GM18511 (cell line): ENCODE data around the gene BIN1.

Experiments used
- ATAC-seq: cut with Tn5 transposase; IDR thresholded peaks from one replicate; pipeline ENCODE4 v1.9.1; 2021; ENCODE audit warnings: mild to moderate bottlenecking, moderate library complexity; ENCODE audit not compliant: unreplicated experiment

BIN1 gene

DNA sequence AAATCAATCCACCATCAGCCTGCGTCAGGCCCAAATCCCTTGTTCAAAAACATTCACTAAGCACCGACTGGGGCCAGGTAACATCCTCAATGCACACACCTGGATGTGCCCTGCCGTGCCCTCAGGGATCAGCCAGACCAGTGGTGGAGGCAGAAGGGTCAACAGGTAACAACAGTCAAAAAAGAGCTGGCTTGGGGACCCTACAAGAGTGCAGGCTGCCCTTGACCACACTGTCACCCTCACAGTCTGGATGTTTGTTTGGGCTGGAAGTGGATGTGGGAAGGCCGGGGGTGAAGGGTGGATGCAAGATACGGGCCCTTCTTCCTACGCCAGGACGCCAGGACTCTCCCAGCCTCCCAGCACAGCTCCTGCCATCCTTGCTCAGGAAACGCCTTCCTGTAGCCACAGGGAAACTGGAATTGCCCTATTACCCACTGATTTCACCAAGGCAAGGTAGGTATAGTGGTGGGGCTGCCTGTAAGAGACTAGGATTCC lies 2.7 kb downstream of the BIN1 start:
- ATAC-seq, result no peak

- ATAC-seq, result no peak
These were observed 3.5 kb downstream of the BIN1 start for GRCh38 chr2:127103243-127104165.

DNA sequence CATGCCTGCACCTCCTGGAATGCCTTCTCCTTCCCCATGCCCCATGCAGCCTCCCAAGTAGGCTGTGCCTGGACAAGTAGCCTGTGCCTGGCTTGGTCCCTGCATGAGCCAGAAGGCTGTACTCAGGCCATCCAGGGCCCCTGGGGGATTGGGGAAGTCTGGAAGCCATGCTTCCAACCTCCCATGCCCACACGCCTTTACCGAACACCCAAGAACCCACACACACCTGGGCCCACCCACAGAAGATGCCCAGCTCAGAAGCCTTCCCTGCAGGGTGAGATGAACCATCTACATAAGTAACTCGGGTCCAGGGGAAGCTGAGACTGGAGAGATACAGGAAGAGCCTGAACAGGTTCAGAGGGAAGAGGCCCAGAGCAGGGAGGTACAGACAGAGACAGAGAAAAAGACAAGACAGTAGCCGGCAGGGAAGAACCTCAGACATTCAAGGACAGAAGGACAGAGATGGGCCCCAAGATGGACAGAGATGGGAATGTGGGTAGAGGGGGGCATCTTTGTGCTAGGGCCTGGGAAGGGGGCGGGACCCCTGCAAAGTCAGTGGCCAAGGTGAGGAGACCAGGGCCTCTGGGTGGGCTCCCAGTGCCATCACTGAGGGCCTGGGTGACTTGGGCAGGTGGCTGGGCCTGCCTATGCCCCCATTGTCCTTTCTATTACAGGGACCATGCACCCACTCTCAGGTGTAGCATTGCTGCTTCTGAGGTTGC lies 4.3 kb downstream of the BIN1 start:
- no peak for ATAC-seq

DNA sequence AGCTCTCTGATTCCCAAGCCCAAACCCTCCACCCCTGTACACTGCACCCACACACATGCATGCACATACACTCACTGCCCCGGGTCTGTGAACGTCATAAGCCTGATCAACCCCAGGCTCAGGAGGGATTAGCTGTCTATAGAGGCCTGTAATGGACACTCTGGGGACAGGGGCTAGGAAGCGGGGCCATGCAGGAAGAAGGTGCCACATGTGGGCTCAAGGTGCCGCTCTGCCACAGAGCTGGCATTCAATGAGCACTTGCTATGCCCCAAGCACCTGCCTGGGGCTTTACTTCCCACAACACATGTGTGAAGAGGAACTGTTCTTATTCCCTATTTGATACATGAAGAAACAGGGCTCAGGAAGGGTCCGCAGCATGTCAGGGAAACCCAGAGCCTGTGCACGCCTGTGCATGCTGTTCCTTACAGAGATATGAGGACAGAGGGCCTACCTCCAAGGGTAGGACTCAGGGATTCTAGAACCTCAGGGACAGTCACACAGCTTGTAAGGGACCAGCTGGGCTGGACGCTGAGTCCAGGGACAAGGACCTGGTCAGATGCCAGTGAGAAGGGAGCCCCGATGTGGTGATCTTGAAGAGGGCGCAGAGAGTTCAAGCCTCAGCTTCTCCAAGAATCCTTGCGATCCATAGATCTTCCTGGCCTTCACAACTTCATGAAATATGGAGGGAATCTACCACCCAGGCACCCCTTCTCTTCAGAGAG lies 5.0 kb downstream of the BIN1 start:
- ATAC-seq, result no peak

GRCh38 chr2:127101048-127101611 lies 5.8 kb downstream of the BIN1 start:
- no peak for ATAC-seq

- no peak for ATAC-seq
These were observed 6.5 kb downstream of the BIN1 start for GRCh38 chr2:127100251-127101047.

DNA sequence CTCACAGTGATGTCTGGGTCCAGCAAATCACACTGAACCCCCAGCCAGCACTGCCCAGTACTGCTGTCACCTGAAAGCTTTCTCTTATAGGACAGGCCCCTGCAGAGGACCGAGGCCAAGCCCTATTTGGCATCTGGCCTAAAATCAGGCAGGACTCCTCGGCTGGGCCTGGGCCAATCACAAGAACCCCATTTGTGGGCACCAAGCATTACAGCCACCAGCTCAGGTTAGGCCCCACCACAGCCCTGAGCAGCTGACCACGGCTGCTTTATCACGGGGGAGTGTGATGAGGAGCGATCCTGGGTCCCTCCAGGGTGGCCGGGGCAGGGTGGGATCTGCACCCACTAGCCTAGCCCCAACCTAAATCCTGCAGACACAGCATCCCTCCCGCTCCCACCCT lies 8.2 kb downstream of the BIN1 start:
- no peak for ATAC-seq

DNA sequence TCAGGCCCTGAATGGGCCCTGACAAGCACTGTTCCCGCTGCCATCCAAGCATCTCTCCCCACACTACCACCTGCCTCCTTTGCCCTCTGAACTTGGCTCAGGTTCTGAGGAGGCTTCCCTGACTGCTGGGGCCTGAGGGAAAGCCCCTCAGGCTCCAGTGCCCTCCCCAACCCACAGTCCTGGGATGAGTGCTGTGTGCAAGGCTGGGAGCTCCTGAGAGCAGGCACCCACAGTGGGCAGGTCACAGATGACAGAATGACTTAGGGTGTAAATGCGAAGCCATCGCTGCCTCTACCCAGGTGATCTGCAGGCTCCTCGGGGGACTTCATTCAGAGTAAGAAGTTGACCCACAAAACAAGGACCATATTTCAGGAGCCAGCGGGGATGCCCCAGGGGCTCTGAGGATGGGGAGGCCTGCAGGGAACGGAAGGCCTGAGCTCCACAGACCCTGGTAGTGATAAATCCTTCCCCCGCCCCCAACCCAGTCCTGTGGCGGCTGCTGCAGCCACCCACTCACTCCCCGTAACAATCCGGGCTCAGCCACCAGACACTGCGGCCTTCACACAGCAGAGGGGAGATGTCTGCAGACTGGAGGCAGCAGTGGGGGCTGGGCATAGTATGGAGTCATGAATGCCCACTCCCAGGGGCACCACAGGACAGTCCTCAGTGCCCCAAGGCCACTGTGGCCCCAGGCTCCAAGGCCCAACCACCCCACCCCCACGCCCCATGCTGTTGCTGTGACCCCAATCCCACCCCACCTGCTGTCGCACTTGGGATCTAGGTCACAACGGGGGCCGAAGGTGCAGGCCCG lies 8.9 kb downstream of the BIN1 start:
- no peak for ATAC-seq

- ATAC-seq, result no peak
These were observed 9.5 kb downstream of the BIN1 start for GRCh38 chr2:127097471-127097765.

GRCh38 chr2:127096718-127097470 lies 10.1 kb downstream of the BIN1 start:
- ATAC-seq, result no peak

GRCh38 chr2:127096280-127096679 lies 10.7 kb downstream of the BIN1 start:
- ATAC-seq, result no peak

DNA sequence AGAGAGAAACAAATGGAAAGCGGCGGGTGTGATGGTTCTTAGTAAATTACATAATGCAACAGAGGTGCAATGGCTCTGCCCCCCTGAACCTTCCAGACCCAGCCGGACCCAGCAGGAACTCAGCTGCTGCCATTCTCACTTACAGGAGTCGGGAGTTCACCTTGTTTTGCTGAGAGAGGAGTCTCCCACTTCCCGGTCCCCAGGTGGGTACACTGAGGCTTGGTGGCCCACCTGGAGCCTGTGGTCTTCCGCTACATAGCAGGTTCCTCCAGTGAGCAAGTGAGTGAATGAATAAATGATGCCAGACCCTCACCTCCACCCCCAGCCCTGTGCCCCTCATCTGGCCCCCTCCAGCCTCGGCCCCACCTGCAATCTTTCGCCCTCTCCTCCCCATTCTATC lies 11.2 kb downstream of the BIN1 start:
- no peak for ATAC-seq

- ATAC-seq, result no peak
These were observed 11.7 kb downstream of the BIN1 start for GRCh38 chr2:127095367-127095641.

- no peak for ATAC-seq
These were observed 12.2 kb downstream of the BIN1 start for GRCh38 chr2:127094509-127095366.

DNA sequence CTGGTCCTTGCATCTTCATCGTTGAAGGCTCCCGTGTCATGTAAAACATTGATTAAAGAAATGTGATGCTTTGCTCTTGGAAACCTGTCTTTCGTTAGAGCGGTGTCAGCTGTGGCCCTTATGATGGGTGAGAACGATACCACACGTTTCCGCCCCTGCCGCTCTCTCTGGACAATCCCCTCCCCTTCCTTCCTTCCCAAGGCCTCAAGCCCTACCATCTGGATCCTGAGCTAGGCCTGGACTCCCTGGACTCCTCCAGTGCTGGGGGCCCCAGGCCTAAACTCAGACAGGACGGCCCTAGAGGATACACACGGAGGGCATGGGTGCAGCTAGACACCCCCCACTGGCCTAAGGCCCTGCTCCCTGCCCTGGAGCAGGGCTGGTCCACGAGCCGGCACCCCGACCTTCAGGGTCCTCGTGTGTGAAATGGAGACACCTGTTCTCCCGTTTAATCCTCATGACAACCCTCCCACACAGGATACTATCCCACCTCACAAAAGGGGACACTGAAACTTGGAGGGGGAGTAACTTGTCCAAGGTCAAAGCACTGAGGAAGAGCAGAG lies 13.2 kb downstream of the BIN1 start:
- ATAC-seq, result no peak

DNA sequence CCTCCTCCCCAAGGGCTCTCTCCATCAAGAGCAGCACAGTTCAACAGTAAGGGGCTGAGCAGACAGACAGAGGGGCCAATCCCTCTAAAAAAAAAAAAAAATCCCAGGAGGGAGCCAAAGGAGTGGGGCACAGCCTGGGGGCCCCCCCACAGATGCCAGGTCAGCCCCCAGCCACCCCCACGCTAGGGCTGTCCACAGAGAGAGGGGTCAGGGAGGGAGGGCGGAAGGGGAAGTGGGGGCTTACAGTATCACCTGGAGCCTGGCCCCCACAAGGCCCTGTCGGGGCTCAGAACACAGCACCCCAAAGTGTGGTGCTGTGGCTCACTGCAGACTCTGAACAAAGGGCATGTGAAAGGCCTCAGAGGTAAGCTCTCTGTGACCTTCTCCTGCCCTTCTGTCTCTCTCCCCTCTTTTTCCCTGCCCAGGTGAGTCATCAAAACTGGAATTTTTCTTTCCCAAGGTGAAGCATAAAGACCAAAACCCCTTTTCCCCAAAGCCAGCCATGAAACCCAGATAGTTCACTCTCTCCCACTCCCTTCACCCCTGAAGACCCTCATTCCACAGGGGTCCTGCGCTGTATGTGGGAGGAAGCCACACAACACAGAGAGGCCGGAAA lies 13.9 kb downstream of the BIN1 start:
- ATAC-seq, result no peak

DNA sequence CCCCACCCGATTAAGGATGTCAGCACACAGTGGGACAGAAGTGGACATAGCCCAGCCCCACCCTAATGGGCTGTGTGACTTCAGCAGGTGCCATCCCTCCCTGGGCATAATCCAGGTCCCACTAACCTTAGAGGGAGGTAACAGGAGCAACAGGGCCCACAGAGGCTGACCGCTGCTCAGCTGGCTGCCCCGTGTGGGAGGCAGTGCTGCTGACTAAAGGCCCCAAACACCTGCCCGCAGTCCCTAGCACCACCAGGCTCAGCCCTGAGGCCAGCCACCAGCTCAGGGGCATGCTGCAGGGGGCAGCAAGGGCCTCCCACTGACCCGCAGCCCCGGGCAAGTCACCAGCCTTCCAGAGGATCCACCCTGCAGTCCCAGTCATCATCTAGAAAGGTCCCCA lies 14.6 kb downstream of the BIN1 start:
- ATAC-seq, result no peak
